ENCODE data around the gene APOF. TPM values are rescaled to one million over a fixed set of nuclear protein-coding genes. Genes with fewer than 3 reads are reported as not detected.
"Not testable (repeated sequence)": the region's sequence is repeated elsewhere in the genome, so short reads cannot be mapped to it uniquely, and the experiment has no call there.

Gene APOF
- total RNA-seq, 1 donor from 2014 or later = not detected

DNA sequence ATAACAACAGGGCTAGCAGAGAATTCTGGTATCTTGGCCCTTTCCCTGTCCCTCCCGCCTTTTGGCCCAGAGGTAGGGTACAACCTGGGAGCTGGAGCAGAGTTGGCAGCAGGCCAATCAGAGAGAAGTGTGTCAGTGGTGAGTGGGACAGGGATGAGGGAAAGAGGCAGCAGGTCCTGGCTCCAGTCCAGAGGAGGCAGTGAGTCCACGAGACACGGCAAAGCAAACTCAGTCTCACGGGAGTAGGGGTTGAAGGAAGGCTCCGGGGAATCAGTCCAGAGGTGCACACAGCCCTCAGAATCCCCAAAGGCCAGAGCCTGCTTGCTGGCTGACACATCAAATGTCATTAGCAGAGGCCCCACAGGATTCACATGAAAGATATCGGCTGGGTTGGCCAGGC, 36.1 kb downstream of the APOF start:
- no peak overlapping the region for H3K4me3 ChIP-seq (ENCODE audit: low read depth, low read length)
- TF ChIP-seq, protein P1, sequence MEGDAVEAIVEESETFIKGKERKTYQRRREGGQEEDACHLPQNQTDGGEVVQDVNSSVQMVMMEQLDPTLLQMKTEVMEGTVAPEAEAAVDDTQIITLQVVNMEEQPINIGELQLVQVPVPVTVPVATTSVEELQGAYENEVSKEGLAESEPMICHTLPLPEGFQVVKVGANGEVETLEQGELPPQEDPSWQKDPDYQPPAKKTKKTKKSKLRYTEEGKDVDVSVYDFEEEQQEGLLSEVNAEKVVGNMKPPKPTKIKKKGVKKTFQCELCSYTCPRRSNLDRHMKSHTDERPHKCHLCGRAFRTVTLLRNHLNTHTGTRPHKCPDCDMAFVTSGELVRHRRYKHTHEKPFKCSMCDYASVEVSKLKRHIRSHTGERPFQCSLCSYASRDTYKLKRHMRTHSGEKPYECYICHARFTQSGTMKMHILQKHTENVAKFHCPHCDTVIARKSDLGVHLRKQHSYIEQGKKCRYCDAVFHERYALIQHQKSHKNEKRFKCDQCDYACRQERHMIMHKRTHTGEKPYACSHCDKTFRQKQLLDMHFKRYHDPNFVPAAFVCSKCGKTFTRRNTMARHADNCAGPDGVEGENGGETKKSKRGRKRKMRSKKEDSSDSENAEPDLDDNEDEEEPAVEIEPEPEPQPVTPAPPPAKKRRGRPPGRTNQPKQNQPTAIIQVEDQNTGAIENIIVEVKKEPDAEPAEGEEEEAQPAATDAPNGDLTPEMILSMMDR (conservative IDR thresholded peaks at IDR 0.05; ENCODE audit: low read depth, low read length) = no peak
- no peak for DNase-seq (ENCODE audit: low read depth)

DNA sequence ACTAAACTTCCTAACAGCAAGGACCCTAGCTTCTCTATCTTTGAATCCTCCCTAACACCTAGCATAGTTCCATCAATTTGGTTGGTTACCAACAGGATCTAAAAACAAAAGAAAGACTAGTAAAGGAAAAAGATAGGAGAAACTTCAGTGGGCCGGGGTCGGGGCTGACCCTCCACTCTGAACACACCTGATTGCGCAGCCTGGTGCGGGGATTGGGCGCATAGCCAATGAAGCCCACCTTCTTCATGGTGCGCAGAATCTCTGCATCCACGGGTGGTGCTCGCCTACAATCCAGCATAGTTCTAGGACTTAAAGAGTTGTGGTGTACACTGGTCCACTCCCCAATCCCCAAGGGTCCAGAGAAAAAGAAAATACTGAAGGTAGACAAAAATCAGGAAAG, 36.5 kb downstream of the APOF start:
- TF ChIP-seq, protein P1 (conservative IDR thresholded peaks at IDR 0.05; ENCODE audit: low read depth, low read length) = no peak

DNA sequence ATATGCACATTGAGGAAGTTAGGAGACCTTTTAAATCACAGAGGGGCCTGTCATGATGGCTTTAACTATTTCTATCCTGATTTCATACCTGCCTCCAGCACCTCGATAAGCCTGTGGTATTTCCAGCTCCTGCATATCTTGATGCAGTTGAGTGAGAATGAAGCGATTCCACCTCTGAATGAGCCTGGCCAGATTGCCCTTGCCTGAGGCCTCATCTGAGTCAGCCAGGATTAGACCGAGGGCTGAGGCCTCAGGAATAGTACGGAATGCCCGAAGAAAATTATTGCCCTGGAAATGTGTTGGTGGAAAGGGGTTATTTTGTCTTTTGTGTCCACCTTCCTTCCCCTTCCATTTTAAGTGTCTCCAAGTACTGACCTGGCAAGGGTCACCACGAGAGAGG, 38.5 kb downstream of the APOF start:
- TF ChIP-seq, protein P1 (conservative IDR thresholded peaks at IDR 0.05; ENCODE audit: low read depth, low read length) = no peak

More for the DNA sequence above, 36.5 kb downstream of the APOF start:
- no peak for DNase-seq (ENCODE audit: low read depth)
- H3K4me3 ChIP-seq (ENCODE audit: low read depth, low read length) = no peak overlapping the region

GRCh38 chr12:56321610-56322009, 41.0 kb downstream of the APOF start:
- not testable (repeated sequence) for DNase-seq (ENCODE audit: low read depth); H3K4me3 ChIP-seq (ENCODE audit: low read depth, low read length)

More for the DNA sequence above, 38.5 kb downstream of the APOF start:
- no peak for DNase-seq (ENCODE audit: low read depth)
- no peak overlapping the region for H3K4me3 ChIP-seq (ENCODE audit: low read depth, low read length)

DNA sequence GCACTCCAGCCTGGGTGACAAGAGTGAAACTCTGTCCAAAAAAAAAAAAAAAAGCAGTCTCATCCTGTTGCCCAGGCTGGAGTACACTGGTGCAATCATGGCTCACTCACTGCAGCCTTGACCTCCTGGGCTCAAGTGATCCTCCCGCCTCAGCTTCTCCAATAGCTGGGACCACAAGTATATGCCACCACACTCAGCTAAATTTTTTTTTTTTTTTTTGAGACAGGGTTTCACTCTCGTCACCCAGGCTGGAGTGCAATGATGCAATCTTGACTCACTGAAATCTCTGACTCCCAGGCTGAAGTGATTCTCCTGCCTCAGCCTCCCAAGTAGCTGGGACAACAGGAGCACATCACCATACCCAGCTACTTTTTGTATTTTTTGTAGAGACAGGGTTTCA, 41.6 kb downstream of the APOF start:
- no peak for DNase-seq (ENCODE audit: low read depth)

GRCh38 chr12:56317675-56318074, 45.0 kb downstream of the APOF start:
- TF ChIP-seq, protein P1 (conservative IDR thresholded peaks at IDR 0.05; ENCODE audit: low read depth, low read length) = no peak
- no peak for DNase-seq (ENCODE audit: low read depth)

More for the DNA sequence above, 41.6 kb downstream of the APOF start:
- H3K4me3 ChIP-seq (ENCODE audit: low read depth, low read length) = no peak overlapping the region
- TF ChIP-seq, protein P1 (conservative IDR thresholded peaks at IDR 0.05; ENCODE audit: low read depth, low read length) = no peak

DNA sequence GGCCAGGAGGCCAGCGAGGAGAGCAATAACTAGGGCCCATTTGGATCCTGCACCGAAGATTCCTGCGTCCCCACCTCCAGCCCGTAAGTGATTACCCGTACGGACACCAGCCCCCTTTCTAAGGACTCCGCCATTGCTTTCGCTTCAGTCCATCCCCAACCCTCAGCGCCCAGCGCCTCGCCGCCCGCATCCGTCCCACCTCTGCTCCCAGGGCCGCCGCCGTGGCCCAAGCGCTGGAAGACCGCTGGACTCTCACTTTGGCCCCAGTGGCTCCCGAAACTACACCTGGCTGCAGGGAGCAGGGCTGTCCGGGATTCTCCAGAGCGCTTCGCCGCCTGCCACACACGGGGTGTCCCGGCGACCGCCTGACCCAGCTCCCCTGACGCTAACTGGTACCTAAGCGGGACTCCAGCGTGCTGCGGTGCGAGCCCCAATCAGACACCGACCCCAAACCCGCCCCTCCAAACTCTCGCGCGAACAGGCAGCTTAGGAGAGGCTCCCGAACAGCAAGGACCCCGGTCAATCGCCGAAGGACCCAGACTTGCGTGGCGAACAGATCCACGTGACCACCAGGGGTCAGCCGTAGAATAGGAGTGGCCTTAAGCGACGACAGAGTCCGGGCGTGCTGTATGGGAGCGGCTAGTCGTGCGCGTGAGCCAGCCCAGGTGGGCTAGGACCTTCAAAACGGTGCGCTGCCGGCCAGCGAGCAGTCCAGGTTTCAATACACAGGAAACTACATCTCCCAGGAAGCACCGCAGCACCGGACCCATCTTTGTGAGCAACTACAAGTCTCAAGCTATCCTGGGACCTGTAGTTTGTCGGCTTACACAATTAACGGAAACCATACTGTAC, 46.8 kb downstream of the APOF start, which contains the start of gene CNPY2:
CNPY2 (minus strand) TSS at position 367 of the 852 bp plus-strand sequence. CDS start 771 bp downstream, outside the sequence.
- DNase-seq (ENCODE audit: low read depth) = peak; percentile 92
- TF ChIP-seq, protein P1 (conservative IDR thresholded peaks at IDR 0.05; ENCODE audit: low read depth, low read length) = peak; percentile 14
- peak within 1 kb of the TSS; percentile 95 for H3K4me3 ChIP-seq (ENCODE audit: low read depth, low read length)

More at GRCh38 chr12:56317675-56318074, 45.0 kb downstream of the APOF start:
- H3K4me3 ChIP-seq (ENCODE audit: low read depth, low read length) = no peak overlapping the region
